HG02571 (cell line): ENCODE measurements around the gene CHST9.
"Not testable (repeated sequence)": the region's sequence is repeated elsewhere in the genome, so short reads cannot be mapped to it uniquely, and the experiment has no call there.

Source experiments
- ATAC-seq: cut with Tn5 transposase; IDR thresholded peaks from one replicate; pipeline ENCODE4 v1.9.1; 2021; ENCODE audit warnings: mild to moderate bottlenecking, moderate library complexity; ENCODE audit not compliant: unreplicated experiment

The CHST9 gene

DNA sequence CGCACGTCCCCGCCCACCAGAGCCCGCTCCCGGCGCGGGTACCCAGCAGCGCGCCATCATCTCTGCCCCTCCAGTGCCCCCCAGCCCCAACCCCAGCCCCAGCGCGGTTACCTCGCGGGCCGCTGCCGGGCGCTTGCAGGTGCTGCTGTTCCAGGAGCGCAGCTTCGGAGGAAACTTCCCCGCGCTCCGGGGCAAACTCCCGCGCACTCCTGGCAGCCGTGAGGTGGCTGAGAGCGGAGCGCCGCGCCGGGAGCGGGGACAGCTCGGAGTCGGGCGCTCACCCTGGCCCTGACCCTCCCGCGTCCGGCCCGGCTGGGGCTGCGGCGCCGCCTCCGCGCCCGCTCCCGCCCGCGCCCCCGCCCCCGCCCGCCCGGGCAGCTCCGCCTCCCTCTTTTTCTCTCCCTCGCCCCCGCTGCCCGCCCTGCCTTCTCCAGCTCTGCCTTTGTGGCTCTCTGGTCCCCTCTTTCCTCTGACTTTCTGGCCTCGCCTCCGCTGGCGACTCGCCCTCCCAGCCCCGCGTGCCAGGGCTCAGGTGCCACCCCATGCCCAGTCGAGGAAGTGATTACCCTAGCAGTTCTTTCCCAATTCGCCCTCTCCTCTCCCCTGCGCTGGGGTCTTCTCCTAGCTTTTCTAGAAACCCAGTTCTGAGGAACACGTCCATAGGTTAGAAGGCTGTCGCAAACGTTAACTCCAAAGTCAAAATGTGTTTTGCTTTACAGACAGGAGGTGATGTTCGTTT is at the start of gene CHST9:
CHST9 (minus strand) TSS at position 284 of the 739 bp plus-strand sequence. CDS start 42,499 bp downstream, outside the sequence.
- no peak for ATAC-seq

DNA sequence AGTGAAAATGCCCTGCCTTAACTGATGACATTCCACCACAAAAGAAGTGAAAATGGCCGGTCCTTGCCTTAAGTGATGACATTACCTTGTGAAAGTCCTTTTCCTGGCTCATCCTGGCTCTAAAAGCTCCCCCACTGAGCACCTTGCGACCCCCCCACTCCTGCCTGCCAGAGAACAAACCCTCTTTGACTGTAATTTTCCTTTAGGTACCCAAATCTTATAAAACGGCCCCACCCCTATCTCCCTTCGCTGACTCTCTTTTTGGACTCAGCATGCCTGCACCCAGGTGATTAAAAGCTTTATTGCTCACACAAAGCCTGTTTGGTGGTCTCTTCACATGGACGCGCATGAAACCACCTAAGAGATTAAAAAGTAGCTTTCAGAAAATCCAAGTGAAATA is 47.2 kb upstream of the CHST9 start:
- ATAC-seq, result not testable (repeated sequence)

DNA sequence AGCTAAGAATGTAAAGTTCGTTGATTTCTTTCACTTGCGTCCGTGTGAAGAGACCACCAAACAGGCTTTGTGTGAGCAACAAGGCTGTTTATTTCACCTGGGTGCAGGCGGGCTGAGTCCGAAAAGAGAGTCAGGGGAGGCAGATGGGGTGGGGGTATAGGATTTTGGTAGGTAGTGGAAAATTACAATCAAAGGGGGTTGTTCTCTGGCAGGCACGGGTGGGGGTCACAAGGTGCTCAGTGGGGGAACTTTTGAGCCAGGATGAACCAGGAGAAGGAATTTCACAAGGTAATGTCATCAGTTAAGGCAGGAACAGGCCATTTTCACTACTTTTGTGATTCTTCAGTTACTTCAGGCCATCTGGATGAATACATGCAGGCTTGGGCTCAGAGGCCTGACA is 46.6 kb upstream of the CHST9 start:
- ATAC-seq, result not testable (repeated sequence)

GRCh38 chr18:27231221-27231620 is 46.1 kb upstream of the CHST9 start:
- ATAC-seq, result not testable (repeated sequence)

DNA sequence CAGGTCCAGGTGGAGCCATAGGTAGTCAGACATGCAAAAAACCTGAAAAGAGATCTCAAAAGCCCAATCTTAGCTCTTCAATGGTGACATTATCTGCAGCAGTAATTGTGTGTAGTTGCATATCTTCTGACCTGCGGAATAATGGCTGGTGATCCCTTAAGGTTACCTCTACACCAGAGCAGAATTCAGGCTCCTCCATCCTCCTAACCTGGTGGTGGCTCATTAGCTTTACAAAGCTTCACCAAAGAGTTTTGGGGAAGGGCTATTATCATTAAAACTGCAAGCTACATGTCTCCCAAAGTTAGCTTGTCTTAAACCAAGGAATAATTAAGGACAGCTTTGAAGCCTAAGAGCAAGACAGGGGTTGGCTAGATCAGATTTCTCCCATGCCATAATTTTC is 42.6 kb upstream of the CHST9 start:
- no peak for ATAC-seq

- no peak for ATAC-seq
These were observed 41.5 kb upstream of the CHST9 start for GRCh38 chr18:27226556-27227075.

GRCh38 chr18:27225947-27226481 is 40.9 kb upstream of the CHST9 start:
- ATAC-seq, result no peak

GRCh38 chr18:27223526-27224291 is 38.6 kb upstream of the CHST9 start:
- ATAC-seq, result no peak

DNA sequence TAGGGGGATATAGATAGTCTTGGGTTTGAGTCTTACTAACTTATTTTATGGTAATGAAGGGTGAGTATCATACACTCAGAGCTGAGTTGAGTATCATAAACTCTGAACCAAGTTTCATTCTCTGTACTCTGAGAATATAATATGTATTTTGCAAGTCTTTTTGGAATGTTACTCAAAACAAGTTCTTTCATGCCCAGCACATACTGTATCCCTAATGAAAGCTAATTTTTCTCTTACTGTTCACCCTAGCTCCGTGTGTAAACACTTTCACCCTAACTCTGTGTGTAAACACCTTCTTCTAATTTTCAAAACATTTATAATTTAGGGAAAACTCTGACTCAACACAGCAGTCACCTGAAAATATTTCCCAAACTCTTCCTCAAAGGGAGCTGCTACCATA is 29.7 kb upstream of the CHST9 start:
- no peak for ATAC-seq

DNA sequence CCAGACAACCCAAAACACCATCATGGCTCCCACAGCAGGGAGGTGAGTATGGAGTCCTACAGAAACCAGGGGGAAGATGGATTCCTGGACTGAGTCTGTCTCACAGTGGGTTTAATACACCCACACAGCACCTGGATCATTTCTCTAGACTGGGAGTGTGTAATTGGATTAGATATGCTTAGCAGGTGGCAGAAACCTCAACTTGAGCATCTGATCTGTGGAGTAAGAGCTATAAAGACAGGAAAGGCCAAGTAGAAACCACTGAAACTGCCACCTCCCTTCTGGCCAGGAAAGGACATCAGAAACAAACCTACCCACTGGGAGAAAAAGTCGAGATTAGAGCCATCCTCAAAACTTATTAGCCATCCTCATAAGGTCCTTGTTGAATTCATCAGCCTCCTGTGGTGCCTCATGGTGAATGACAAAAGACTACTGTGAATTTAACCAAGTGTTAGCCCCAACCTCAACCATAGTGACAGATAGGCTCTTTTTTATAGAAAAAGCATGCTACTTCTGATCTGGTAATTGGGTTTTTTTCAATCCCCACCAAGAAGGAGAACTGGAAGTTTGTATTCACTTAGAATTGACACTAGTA is 28.1 kb upstream of the CHST9 start:
- ATAC-seq, result no peak

DNA sequence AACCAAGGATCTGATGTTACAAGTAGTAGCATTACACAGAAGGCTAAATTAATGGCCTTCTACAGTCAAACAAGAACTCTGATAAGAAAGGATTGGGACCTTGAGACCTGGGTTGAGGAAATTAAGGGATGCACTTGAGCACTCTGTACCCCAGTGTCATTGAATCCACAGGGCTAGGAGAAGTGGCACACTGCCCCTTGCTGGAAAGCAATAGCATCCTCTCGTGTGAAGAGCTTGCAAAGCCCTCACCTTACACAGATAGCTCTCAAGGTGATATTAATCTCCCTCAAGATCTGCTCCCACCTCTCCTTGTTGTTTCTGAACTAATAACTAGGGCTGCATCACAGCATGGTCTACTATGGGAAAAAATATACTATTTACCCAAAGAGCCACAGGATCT is 26.5 kb upstream of the CHST9 start:
- ATAC-seq, result no peak

DNA sequence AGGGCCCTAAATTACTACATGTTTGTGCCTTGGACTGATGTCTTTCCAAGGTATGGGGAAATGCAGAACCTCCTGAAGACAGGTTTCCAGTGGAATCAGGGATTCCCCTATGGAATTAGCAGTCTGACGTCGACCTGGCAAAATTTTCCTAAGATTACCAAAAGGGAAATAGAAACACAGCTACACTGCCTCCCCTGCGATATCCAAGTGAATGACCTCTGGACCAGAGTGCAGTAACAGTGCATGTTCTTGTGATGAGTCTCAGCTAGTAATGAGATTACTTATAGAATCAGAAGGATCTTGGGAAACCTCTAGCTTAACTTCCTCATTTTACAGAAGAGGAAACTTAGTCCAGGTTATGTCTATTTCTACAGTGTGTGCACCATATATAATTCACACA is 21.3 kb upstream of the CHST9 start:
- no peak for ATAC-seq

DNA sequence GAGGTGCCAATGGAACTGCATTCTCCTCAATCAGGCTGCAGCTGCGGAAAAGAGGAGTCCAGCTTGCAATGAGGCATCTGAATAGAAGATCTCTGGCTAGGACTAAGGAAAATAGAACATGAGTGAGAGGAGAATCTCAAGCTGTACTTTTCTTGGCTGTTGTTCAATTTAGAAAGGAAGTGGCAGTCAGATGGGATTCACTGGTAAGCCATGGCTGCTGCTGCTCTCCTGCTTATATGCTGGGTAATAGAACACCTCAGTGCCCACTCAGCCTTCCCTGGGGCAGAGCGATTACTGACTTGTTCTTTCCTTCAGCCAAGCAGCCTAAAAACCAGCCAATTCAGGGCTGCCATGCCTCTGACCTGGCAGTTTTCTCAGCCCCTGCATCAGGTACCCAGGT is 17.6 kb upstream of the CHST9 start:
- ATAC-seq, result no peak

GRCh38 chr18:27198036-27198435 is 12.9 kb upstream of the CHST9 start:
- no peak for ATAC-seq

- ATAC-seq, result no peak
These were observed 3.2 kb upstream of the CHST9 start for GRCh38 chr18:27188309-27188708.

- ATAC-seq, result no peak
These were observed 789 bp upstream of the CHST9 start for GRCh38 chr18:27185897-27186296.

- no peak for ATAC-seq
These were observed 738 bp downstream of the CHST9 start for GRCh38 chr18:27184115-27185024.

DNA sequence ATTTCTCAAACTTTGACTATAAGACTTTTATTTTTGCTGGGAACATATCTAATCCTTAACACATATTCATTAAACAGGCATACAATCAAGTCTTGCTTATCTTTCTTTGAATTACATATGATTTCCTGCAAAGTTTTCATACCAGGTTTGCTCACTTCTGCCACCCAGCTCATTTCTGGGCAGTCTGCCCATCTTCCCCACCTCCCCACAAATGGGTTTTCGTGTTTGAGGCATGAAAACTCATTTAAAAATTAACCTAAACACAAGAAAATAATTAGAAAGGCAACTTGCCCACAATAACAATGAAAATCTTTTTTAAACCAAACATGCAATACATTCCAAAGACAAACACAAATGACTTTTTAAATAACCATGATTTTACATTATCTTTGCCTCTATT is 3.4 kb downstream of the CHST9 start:
- ATAC-seq, result no peak

DNA sequence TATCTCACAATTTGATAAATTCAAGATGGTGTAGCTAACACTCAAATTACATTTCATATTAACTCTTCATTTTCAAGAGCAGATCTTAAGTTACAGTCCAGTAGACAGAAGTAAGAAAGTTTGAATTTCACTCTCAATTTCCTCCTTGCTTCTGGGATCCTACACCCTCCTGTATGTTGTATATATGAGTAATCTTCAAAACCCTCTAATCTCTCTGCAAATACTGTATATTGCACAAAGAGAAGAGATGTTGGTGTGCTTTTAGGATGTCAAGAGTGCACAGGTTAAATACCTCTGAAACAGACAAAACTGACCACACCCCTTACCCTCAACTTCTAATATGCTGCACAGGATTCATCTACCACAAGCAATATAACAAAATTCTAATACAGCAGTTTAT is 6.7 kb downstream of the CHST9 start:
- no peak for ATAC-seq

- ATAC-seq, result no peak
These were observed 9.2 kb downstream of the CHST9 start for GRCh38 chr18:27175914-27176313.
